ENCODE measurements around the gene ARFRP1. TPM values are rescaled to one million over a fixed set of nuclear protein-coding genes. Genes with fewer than 3 reads are reported as not detected.

The ARFRP1 gene
- total and polyA plus RNA-seq, 2 of the 13 experiments (the other 11 are each of a cell fraction or from before 2014, with no cell fraction given), result 32.0 to 51.1 TPM

DNA sequence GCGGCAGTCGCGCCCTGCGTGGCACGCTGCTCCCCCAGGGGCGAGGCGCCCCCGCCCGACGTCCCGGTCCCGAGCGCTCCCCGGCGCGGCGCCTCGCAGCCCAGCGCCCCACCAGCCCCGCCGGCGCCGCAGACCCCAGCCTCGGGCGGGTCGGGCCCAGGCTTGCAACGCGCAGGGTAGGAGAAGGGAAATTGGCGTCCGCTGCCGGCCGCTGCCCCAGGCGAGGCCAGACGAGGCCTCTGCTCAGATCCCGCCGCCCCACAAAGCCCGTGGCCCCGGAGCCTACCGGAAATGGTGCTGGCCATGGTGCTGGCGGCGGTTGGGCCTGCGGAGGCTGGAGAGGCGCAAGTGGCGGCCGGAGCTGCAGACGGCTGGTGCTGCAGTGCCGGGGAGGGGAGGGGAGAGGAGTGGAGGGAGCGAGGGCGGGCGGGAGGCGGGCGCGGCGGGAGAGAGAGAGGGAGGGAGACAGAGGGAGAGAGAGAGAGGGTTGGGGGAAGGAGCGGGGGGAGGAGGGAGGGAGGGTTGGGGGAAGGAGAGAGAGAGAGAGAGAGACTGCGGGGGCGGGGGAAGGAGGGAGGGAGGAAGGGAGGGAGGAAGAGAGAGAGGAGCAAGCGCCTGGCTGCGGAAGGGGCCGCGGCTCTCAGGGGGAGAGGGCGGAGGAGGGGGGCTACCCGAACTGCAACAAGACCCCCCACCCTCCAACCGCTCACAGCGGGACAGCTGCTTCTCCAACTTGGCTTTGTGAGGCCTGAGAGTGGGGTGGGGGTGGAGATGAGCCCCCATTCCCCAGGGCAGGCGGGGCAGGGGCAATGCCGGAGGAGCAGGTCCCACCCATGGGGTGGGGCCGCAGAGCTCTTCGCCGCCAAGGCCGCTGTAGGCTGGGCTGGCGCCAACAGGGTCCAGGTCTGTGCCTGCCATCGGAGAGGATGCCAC, 54.5 kb downstream of the ARFRP1 start, which contains the start of gene STMN3 (continued):
- TF ChIP-seq, protein P1, sequence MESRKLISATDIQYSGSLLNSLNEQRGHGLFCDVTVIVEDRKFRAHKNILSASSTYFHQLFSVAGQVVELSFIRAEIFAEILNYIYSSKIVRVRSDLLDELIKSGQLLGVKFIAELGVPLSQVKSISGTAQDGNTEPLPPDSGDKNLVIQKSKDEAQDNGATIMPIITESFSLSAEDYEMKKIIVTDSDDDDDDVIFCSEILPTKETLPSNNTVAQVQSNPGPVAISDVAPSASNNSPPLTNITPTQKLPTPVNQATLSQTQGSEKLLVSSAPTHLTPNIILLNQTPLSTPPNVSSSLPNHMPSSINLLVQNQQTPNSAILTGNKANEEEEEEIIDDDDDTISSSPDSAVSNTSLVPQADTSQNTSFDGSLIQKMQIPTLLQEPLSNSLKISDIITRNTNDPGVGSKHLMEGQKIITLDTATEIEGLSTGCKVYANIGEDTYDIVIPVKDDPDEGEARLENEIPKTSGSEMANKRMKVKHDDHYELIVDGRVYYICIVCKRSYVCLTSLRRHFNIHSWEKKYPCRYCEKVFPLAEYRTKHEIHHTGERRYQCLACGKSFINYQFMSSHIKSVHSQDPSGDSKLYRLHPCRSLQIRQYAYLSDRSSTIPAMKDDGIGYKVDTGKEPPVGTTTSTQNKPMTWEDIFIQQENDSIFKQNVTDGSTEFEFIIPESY (CRISPR knock-in tag; IDR thresholded peaks at IDR 0.05), result peak; percentile 84
- TF ChIP-seq, protein P2, sequence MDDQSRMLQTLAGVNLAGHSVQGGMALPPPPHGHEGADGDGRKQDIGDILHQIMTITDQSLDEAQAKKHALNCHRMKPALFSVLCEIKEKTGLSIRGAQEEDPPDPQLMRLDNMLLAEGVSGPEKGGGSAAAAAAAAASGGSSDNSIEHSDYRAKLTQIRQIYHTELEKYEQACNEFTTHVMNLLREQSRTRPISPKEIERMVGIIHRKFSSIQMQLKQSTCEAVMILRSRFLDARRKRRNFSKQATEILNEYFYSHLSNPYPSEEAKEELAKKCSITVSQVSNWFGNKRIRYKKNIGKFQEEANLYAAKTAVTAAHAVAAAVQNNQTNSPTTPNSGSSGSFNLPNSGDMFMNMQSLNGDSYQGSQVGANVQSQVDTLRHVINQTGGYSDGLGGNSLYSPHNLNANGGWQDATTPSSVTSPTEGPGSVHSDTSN (CRISPR knock-in tag; IDR thresholded peaks at IDR 0.05; ENCODE audit: borderline replicate concordance), result peak; percentile 94; the same call in 1 of the 2 replicates
- TF ChIP-seq, protein P3, sequence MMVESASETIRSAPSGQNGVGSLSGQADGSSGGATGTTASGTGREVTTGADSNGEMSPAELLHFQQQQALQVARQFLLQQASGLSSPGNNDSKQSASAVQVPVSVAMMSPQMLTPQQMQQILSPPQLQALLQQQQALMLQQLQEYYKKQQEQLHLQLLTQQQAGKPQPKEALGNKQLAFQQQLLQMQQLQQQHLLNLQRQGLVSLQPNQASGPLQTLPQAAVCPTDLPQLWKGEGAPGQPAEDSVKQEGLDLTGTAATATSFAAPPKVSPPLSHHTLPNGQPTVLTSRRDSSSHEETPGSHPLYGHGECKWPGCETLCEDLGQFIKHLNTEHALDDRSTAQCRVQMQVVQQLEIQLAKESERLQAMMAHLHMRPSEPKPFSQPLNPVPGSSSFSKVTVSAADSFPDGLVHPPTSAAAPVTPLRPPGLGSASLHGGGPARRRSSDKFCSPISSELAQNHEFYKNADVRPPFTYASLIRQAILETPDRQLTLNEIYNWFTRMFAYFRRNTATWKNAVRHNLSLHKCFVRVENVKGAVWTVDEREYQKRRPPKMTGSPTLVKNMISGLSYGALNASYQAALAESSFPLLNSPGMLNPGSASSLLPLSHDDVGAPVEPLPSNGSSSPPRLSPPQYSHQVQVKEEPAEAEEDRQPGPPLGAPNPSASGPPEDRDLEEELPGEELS (CRISPR knock-in tag; IDR thresholded peaks at IDR 0.05), result peak; percentile 39; the same call in 1 of the 2 replicates
- peak; percentile 100 for TF ChIP-seq KDM4B (CRISPR knock-in tag; IDR thresholded peaks at IDR 0.05)
- TF ChIP-seq SPEN (CRISPR knock-in tag; IDR thresholded peaks at IDR 0.05; ENCODE audit: low read depth), result peak; percentile 96
- TF ChIP-seq SIX4 (CRISPR knock-in tag; IDR thresholded peaks at IDR 0.05), result peak; percentile 89
- peak; percentile 91; the same call in 1 of the 2 replicates for TF ChIP-seq ZBTB8A (CRISPR knock-in tag; IDR thresholded peaks at IDR 0.05; ENCODE audit: borderline replicate concordance, low read depth)
- peak; percentile 76; the same call in 1 of the 2 replicates for TF ChIP-seq RARG (CRISPR knock-in tag; IDR thresholded peaks at IDR 0.05; ENCODE audit: low read depth)
- peak; percentile 99 for TF ChIP-seq ZNF792 (CRISPR knock-in tag; IDR thresholded peaks at IDR 0.05)
- no peak for TF ChIP-seq ZNF260 (CRISPR knock-in tag; IDR thresholded peaks at IDR 0.05; ENCODE audit: borderline replicate concordance, low read depth)
- TF ChIP-seq, protein P4, sequence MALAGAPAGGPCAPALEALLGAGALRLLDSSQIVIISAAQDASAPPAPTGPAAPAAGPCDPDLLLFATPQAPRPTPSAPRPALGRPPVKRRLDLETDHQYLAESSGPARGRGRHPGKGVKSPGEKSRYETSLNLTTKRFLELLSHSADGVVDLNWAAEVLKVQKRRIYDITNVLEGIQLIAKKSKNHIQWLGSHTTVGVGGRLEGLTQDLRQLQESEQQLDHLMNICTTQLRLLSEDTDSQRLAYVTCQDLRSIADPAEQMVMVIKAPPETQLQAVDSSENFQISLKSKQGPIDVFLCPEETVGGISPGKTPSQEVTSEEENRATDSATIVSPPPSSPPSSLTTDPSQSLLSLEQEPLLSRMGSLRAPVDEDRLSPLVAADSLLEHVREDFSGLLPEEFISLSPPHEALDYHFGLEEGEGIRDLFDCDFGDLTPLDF (CRISPR knock-in tag; IDR thresholded peaks at IDR 0.05), result no peak; the same call in 1 of the 2 replicates
- TF ChIP-seq, protein P5, sequence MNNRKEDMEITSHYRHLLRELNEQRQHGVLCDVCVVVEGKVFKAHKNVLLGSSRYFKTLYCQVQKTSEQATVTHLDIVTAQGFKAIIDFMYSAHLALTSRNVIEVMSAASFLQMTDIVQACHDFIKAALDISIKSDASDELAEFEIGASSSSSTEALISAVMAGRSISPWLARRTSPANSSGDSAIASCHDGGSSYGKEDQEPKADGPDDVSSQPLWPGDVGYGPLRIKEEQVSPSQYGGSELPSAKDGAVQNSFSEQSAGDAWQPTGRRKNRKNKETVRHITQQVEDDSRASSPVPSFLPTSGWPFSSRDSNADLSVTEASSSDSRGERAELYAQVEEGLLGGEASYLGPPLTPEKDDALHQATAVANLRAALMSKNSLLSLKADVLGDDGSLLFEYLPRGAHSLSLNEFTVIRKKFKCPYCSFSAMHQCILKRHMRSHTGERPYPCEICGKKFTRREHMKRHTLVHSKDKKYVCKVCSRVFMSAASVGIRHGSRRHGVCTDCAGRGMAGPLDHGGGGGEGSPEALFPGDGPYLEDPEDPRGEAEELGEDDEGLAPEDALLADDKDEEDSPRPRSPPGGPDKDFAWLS (CRISPR knock-in tag; IDR thresholded peaks at IDR 0.05; ENCODE audit: borderline replicate concordance), result no peak
- no peak for TF ChIP-seq TAF15 (IDR thresholded peaks at IDR 0.05; ENCODE audit: low read depth, low read length, poor library complexity, severe bottlenecking)
- peak; percentile 70; the same call in 1 of the 2 replicates for TF ChIP-seq KDM1A (CRISPR knock-in tag; IDR thresholded peaks at IDR 0.05)
- TF ChIP-seq MTA3 (CRISPR knock-in tag; IDR thresholded peaks at IDR 0.05), result peak; percentile 94
- peak; percentile 84 for TF ChIP-seq MYC (CRISPR knock-in tag; IDR thresholded peaks at IDR 0.05; ENCODE audit: borderline replicate concordance)
- peak; percentile 97 for TF ChIP-seq ZNF251 (CRISPR knock-in tag; IDR thresholded peaks at IDR 0.05)
- peak; percentile 97 for TF ChIP-seq IRX3 (CRISPR knock-in tag; IDR thresholded peaks at IDR 0.05; ENCODE audit: borderline replicate concordance, low read depth)
- peak; percentile 96; the same call in 1 of the 2 replicates for TF ChIP-seq ATRX (CRISPR knock-in tag; IDR thresholded peaks at IDR 0.05; ENCODE audit: borderline replicate concordance)
